GM23338 (cell line): ENCODE measurements around the gene CD34. TPM values are rescaled to one million over a fixed set of nuclear protein-coding genes. Genes with fewer than 3 reads are reported as not detected.

Experiments
- EZH2 ChIP-seq: fragments of 200-600 bp; sonication (generic); IDR thresholded peaks from one replicate; pipeline ENCODE4 v1.8.0; 2017; ENCODE audit warnings: antibody characterized with exemption, mild to moderate bottlenecking, low read depth; ENCODE audit not compliant: unreplicated experiment
- EZH2phosphoT487 ChIP-seq: fragments of 200-600 bp; sonication (generic); IDR thresholded peaks from one replicate; pipeline ENCODE4 v1.8.1; 2018; ENCODE audit warnings: antibody characterized with exemption; ENCODE audit not compliant: unreplicated experiment
- JUNB ChIP-seq: IDR thresholded peaks from one replicate; pipeline ENCODE4 v1.6.1; 2016; ENCODE audit warnings: antibody characterized with exemption; ENCODE audit not compliant: unreplicated experiment
- NANOG ChIP-seq: IDR thresholded peaks from 2 replicates; pipeline ENCODE4 v1.6.1; 2016; ENCODE audit warnings: antibody characterized with exemption, borderline replicate concordance
- STAT1 ChIP-seq: IDR thresholded peaks from one replicate; pipeline ENCODE4 v1.6.1; 2016; ENCODE audit warnings: antibody characterized with exemption; ENCODE audit not compliant: unreplicated experiment
- ZNF114 ChIP-seq: fragments of 250-450 bp; sonication (Bioruptor Pico); IDR thresholded peaks from 2 replicates; pipeline ENCODE4 v1.5.0; 2020; ENCODE audit warnings: mild to moderate bottlenecking, moderate library complexity
- ZNF331 ChIP-seq: fragments of 250-450 bp; sonication (Bioruptor Pico); IDR thresholded peaks from 2 replicates; pipeline ENCODE4 v1.5.0; 2020; ENCODE audit warnings: low read depth, mild to moderate bottlenecking, moderate library complexity
- ZNF462 ChIP-seq: fragments of 250-450 bp; sonication (Bioruptor Pico); IDR thresholded peaks from 2 replicates; pipeline ENCODE4 v1.5.0; 2020; ENCODE audit warnings: mild to moderate bottlenecking, moderate library complexity
- polyA plus RNA-seq: library from polyadenylated mRNA; unstranded; fragments of >200 nt; fragmentation: Nextera tagmentation; extraction: Ambion mirVana; gene quantifications from 2 replicates; pipeline ENCODE4 v1.2.1, GENCODE V29; 2016
- total RNA-seq: library from RNA; depleted of rRNA; stranded (reverse); fragments of >200 nt; shearing (Covaris generic); gene quantifications from 2 replicates; pipeline ENCODE4 v1.2.3, GENCODE V29; 2014
- TF ChIP-seq, protein P1 (sequence below): IDR thresholded peaks from 2 replicates; pipeline ENCODE4 v1.6.1; 2016; ENCODE audit warnings: antibody characterized with exemption

The CD34 gene
- total and polyA plus RNA-seq, 2 experiments from 2014 or later, result 0.07 to 0.18 TPM

GRCh38 chr1:207911856-207912760 is 1.2 kb upstream of the CD34 start (continued):
- TF ChIP-seq ZNF462 (CRISPR knock-in tag), result no peak
- no peak for TF ChIP-seq EZH2phosphoT487
- no peak for TF ChIP-seq EZH2
- no peak for TF ChIP-seq JUNB
- TF ChIP-seq, protein P1, sequence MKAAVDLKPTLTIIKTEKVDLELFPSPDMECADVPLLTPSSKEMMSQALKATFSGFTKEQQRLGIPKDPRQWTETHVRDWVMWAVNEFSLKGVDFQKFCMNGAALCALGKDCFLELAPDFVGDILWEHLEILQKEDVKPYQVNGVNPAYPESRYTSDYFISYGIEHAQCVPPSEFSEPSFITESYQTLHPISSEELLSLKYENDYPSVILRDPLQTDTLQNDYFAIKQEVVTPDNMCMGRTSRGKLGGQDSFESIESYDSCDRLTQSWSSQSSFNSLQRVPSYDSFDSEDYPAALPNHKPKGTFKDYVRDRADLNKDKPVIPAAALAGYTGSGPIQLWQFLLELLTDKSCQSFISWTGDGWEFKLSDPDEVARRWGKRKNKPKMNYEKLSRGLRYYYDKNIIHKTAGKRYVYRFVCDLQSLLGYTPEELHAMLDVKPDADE, result no peak
- no peak for TF ChIP-seq NANOG
- no peak for TF ChIP-seq STAT1
- TF ChIP-seq ZNF114 (CRISPR knock-in tag), result no peak
- no peak for TF ChIP-seq ZNF331 (CRISPR knock-in tag)
